ENCODE data around the gene TXNDC11. TPM values are rescaled to one million over a fixed set of nuclear protein-coding genes. Genes with fewer than 3 reads are reported as not detected.

The TXNDC11 gene
- total and polyA plus RNA-seq, 10 of the 15 experiments (the other 5 are each of a cell fraction or from before 2014, with no cell fraction given), result 1.7 to 86.7 (median 54.4) TPM

GRCh38 chr16:11738742-11739544 lies 3.7 kb downstream of the TXNDC11 start:
- CTCF ChIA-PET, result interaction anchor here (0.6 to 4.0 kb wide), 13 partner anchors 11 to 342 kb away, joined by 3 to 18 read pairs (median 4); no protein-coding TSS in a partner anchor
- intact Hi-C loops (cut with micrococcal nuclease; ENCODE audit: unreplicated experiment), result loop anchor here (2.0 kb wide), 1 partner anchor 70 kb away; the partner anchor contains the start of gene SNN
- DNase-seq (ENCODE audit: low read depth, low spot score) (no peak), FAIRE-seq (peak; percentile 88), ATAC-seq (peak; percentile 4; the same call in 2 of the 3 replicates)
- Histone ChIP-seq H2AFZ (ENCODE audit: control insufficient read depth, low read depth, low read length) (no peak overlapping the region), H3K27me3 (replicated peaks in 1 of 2; ENCODE audit: control insufficient read depth in 2 of 2, insufficient read depth in 2 of 2, low read length in 1 of 2) (no peaks in the 10 kb centered on the region), H3K27ac (ENCODE audit: control insufficient read depth, insufficient read depth) (peak overlapping the region; percentile 22), H3K9ac (ENCODE audit: control insufficient read depth, insufficient read depth, low read length) (0 out of 2 replicates have a peak overlapping the region, but pooled peaks have one; percentile 24), H3K79me2 (ENCODE audit: control insufficient read depth, insufficient read depth, low read length) (peaks cover 91% of the 10 kb centered on the region), H3K36me3 (ENCODE audit: control insufficient read depth in 2 of 2, insufficient read depth in 2 of 2, low read length in 1 of 2) (peaks cover 1 to 19% of the 10 kb centered on the region in 2 experiments; a peak in 3 of 4 replicates), H3K4me1 (ENCODE audit: control insufficient read depth, insufficient read depth, low read length) (peaks cover 34% of the 10 kb centered on the region), H4K20me1 (ENCODE audit: control insufficient read depth, insufficient read depth) (no peaks in the 10 kb centered on the region; the same call in 1 of the 2 replicates), H3K4me2 (ENCODE audit: control insufficient read depth, insufficient read depth) (peak overlapping the region; percentile 91), H3K9me3 (replicated peaks; ENCODE audit: control insufficient read depth, insufficient read depth, low read length) (no peaks in the 10 kb centered on the region), H3K4me3 (peak overlapping the region; percentile 83)
- POLR2A ChIA-PET, result interaction anchor here (0.7 to 9.2 kb wide), 9 partner anchors 23 to 104 kb away, joined by 3 to 164 read pairs (median 4); partner anchors contain the start of gene ZC3H7A
- in situ Hi-C loops (cut with MboI), result no loop called here
- TF ChIP-seq BCLAF1 (IDR thresholded peaks at IDR 0.05) (no peak), JUNB (IDR thresholded peaks at IDR 0.05) (peak; percentile 82), SIX5 (IDR thresholded peaks at IDR 0.05; ENCODE audit: low read depth, low read length, severe bottlenecking) (no peak), NFIC (IDR thresholded peaks at IDR 0.05; ENCODE audit: low read depth, low read length) (peak; percentile 18; the same call in 1 of the 2 replicates), PML (IDR thresholded peaks at IDR 0.05; ENCODE audit: low read length) (no peak), ZBTB4 (CRISPR knock-in tag; IDR thresholded peaks at IDR 0.05) (no peak), BCL11A (IDR thresholded peaks at IDR 0.05; ENCODE audit: low read depth, low read length) (no peak), ATF2 (IDR thresholded peaks at IDR 0.05; ENCODE audit: low read length) (peak; percentile 10; the same call in 1 of the 2 replicates), POLR2AphosphoS2 (IDR thresholded peaks at IDR 0.05; ENCODE audit: low read depth, low read length) (0 out of 2 replicates have a peak, but pooled peaks have one; percentile 42)
- TF ChIP-seq, protein P1, sequence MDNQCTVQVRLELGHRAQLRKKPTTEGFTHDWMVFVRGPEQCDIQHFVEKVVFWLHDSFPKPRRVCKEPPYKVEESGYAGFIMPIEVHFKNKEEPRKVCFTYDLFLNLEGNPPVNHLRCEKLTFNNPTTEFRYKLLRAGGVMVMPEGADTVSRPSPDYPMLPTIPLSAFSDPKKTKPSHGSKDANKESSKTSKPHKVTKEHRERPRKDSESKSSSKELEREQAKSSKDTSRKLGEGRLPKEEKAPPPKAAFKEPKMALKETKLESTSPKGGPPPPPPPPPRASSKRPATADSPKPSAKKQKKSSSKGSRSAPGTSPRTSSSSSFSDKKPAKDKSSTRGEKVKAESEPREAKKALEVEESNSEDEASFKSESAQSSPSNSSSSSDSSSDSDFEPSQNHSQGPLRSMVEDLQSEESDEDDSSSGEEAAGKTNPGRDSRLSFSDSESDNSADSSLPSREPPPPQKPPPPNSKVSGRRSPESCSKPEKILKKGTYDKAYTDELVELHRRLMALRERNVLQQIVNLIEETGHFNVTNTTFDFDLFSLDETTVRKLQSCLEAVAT (IDR thresholded peaks at IDR 0.05), result peak; percentile 58; the same call in 1 of the 2 replicates
- RAD21 ChIA-PET (ENCODE audit: unreplicated experiment), result interaction anchor here (0.9 to 4.9 kb wide), 10 partner anchors 24 to 70 kb away, joined by 3 to 38 read pairs (median 5); partner anchors contain the start of gene ZC3H7A
- WGBS (ENCODE audit: insufficient coverage, insufficient replicate concordance, low lambda C conversion rate, missing lambda C conversion rate), result 18% methylated on average over 15 of the region's 15 CpGs
- no TSS peak for BruUV-seq (replicated peaks)
- SMC1A ChIA-PET (ENCODE audit: uncharacterized antibody, unreplicated experiment), result interaction anchor here (0.7 to 9.4 kb wide), 12 partner anchors 10 to 157 kb away, joined by 3 to 124 read pairs (median 3); partner anchors contain the start of gene ZC3H7A
